ENCODE results near the gene VPS9D1.
"Not testable (repeated sequence)": the region's sequence is repeated elsewhere in the genome, so short reads cannot be mapped to it uniquely, and the experiment has no call there.

The VPS9D1 gene

DNA sequence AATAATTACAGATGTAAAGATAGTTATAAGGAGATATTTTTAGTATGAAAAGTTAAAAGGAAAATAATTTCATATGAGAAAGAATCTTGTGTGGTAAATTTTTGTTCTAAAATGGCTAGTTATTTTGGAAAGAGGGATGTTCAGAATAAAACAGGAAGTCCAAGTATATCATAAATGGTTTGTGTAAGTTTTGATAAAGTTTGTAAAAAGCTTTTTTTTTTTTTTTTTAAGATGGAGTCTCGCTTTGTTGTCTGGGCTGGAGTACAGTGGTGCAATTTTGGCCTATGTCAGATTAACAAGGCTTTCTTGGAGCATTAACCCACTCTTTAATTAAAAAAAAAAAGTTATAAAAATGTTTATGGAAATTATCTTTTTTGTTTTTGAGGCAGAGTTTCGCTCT is 42.4 kb downstream of the VPS9D1 start:
- Histone ChIP-seq H3K4me3 (ENCODE audit: low read depth, low read length) (no peak overlapping the region), H3K36me3 (no peaks in the 10 kb centered on the region), H3K27me3 (ENCODE audit: insufficient read depth, low read depth, severe bottlenecking) (no peaks in the 10 kb centered on the region), H3K27ac (no peak overlapping the region), H3K9me3 (ENCODE audit: severe bottlenecking) (no peaks in the 10 kb centered on the region)
- TF ChIP-seq, protein P1, sequence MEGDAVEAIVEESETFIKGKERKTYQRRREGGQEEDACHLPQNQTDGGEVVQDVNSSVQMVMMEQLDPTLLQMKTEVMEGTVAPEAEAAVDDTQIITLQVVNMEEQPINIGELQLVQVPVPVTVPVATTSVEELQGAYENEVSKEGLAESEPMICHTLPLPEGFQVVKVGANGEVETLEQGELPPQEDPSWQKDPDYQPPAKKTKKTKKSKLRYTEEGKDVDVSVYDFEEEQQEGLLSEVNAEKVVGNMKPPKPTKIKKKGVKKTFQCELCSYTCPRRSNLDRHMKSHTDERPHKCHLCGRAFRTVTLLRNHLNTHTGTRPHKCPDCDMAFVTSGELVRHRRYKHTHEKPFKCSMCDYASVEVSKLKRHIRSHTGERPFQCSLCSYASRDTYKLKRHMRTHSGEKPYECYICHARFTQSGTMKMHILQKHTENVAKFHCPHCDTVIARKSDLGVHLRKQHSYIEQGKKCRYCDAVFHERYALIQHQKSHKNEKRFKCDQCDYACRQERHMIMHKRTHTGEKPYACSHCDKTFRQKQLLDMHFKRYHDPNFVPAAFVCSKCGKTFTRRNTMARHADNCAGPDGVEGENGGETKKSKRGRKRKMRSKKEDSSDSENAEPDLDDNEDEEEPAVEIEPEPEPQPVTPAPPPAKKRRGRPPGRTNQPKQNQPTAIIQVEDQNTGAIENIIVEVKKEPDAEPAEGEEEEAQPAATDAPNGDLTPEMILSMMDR (IDR thresholded peaks at IDR 0.05; ENCODE audit: low read depth, low read length), result no peak
- DNase-seq, result no peak

DNA sequence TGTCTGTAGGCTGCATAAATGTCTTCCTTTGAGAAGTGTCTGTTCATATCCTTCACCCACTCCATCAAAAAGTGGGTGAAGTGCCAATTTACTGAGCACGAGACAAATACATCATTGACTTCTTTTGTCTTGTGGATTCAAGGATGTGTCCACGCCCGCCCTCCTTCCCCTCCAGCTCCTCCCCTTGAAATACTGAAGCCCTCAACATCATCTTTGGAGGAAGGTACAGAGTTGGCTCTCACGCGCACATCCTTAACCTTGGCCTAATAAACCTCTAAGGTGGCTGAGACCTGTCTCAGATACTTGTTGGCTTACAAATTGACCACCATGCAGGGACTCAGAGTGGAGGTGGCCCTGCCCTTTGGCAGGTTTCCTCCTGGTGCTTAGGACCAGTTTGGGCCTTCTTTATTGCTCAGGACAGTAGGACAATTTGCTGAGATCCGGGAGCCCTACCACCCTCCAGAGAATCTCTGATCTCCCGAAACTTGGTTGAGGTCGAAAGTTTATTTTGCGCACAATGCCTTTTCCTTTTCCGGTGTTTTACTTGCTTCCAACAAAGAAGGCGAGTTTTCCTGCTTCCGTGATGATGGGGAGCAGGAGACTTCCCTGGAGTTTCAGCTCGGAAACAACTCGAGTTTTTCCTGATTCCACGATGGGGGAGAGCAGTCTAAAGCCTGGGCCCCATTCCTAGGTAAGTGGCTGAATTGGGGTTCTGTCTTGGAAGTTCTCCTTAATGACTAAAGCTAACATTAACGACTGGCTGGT is 48.3 kb downstream of the VPS9D1 start:
- no peak for DNase-seq
- Histone ChIP-seq H3K36me3 (no peaks in the 10 kb centered on the region), H3K4me3 (ENCODE audit: low read depth, low read length) (no peak overlapping the region), H3K27ac (no peak overlapping the region), H3K9me3 (ENCODE audit: severe bottlenecking) (no peaks in the 10 kb centered on the region), H3K27me3 (ENCODE audit: insufficient read depth, low read depth, severe bottlenecking) (no peaks in the 10 kb centered on the region)
- TF ChIP-seq, protein P1 (IDR thresholded peaks at IDR 0.05; ENCODE audit: low read depth, low read length), result no peak

DNA sequence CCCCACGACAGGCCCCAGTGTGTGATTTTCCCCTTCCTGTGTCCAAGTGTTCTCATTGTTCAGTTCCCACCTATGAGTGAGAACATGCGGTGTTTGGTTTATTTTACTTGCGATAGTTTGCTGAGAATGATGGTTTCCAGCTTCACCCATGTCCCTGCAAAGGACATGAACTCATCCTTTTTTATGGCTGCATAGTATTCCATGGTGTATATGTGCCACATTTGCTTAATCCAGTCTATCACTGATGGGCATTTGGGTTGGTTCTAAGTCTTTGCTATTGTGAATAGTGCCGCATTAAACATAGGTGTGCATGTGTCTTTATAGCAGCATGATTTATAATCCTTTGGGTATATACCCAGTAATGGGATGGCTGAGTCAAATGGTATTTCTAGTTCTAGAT is 49.1 kb downstream of the VPS9D1 start:
- not testable (repeated sequence) for H3K27ac ChIP-seq; H3K36me3 ChIP-seq; DNase-seq; H3K27me3 ChIP-seq (ENCODE audit: insufficient read depth, low read depth, severe bottlenecking); H3K4me3 ChIP-seq (ENCODE audit: low read depth, low read length); H3K9me3 ChIP-seq (ENCODE audit: severe bottlenecking)

DNA sequence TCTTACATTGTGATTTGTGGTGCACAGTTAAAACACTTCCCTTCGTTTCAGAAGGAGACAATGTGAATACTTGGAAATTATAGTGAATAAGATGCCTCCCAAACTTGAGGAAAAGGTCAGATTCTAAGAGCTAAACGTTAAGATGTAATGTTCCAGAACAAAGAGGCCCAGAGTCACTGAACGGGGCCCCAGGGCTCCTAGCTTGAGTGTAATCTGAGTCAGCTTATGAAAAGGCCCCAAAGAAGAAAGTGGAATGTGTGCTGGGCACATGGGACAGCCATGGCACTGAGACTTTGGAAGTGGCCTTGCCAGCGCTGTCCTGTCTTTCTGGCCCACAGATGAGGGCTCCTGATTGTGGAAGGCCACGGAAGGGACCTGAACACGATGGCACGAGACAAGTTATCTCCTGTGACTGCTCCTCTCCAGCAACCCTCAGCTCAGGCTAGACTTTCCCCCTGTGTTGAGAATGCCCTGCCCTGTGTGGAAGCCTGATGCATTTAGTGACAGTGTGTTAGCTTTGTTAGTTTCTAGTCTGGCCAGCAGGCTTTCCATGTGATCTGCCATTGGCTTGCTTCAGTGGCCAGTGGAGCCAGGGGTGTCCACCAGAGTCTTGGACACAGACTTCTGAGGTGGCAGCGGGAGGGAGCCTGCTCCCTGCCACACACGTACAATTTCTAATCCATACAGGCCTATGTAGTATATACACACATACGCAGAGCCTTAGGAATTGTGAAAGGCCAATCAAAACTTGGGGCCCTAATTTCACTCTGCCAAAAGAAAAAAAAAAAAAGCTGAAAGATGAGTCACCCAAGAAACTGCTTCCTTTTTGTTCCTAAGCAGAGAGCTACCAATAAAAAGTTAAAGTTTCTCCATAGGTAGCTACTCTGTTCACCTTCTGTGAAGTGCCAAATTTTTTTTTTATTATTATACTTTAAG is 49.9 kb downstream of the VPS9D1 start:
- no peak for DNase-seq
- Histone ChIP-seq H3K36me3 (no peaks in the 10 kb centered on the region), H3K4me3 (ENCODE audit: low read depth, low read length) (no peak overlapping the region), H3K27ac (no peak overlapping the region), H3K9me3 (ENCODE audit: severe bottlenecking) (no peaks in the 10 kb centered on the region), H3K27me3 (ENCODE audit: insufficient read depth, low read depth, severe bottlenecking) (no peaks in the 10 kb centered on the region)
- TF ChIP-seq, protein P1 (IDR thresholded peaks at IDR 0.05; ENCODE audit: low read depth, low read length), result no peak

DNA sequence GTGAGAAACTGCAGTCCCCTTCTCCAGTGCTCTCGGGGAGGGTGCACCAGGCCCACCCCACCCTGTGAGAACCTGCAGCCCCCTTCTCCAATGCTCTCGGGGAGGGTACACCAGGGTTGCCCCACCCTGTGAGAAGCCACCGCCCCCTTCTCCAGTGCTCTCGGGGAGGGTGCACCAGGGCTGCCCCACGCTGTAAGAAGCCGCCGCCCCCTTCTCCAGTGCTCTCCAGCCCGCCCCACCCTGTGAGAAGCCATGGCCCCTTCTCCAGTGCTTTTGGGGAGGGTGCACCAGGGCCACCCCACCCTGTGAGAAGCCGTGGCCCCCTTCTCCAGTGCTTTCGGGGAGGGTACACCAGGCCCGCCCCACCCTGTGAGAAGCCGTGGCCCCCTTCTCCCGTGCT is 50.9 kb downstream of the VPS9D1 start:
- H3K27me3 ChIP-seq (ENCODE audit: insufficient read depth, low read depth, severe bottlenecking), result no peaks in the 10 kb centered on the region
- H3K4me3 ChIP-seq (ENCODE audit: low read depth, low read length), result no peak overlapping the region
- DNase-seq, result no peak
- no peaks in the 10 kb centered on the region for H3K9me3 ChIP-seq (ENCODE audit: severe bottlenecking)
- H3K27ac ChIP-seq, result no peak overlapping the region
- no peaks in the 10 kb centered on the region for H3K36me3 ChIP-seq
- TF ChIP-seq, protein P1 (IDR thresholded peaks at IDR 0.05; ENCODE audit: low read depth, low read length), result no peak

DNA sequence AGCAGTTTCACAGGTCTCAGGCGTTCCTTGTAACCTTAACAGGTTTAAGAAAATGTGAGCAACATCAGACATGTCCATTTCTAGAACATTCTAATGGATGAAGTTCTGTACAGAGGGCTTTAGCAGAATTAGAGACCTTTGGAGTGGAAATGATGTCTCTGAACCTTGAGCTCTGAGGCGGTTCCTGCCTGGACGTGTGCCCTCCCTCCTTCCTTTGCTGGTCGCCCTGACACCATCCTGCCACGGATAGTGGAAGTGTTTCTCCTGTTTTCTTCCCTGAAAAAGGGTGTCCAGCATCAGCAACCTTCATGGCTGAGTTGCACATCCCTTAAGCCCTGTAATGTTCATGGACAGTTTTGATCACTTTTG is 51.9 kb downstream of the VPS9D1 start:
- H3K9me3 ChIP-seq (ENCODE audit: severe bottlenecking), result no peaks in the 10 kb centered on the region
- TF ChIP-seq, protein P1 (IDR thresholded peaks at IDR 0.05; ENCODE audit: low read depth, low read length), result no peak
- no peaks in the 10 kb centered on the region for H3K27me3 ChIP-seq (ENCODE audit: insufficient read depth, low read depth, severe bottlenecking)
- no peak for DNase-seq
- H3K4me3 ChIP-seq (ENCODE audit: low read depth, low read length), result no peak overlapping the region
- H3K27ac ChIP-seq, result no peak overlapping the region
- no peaks in the 10 kb centered on the region for H3K36me3 ChIP-seq

All from WERI-Rb-1 (cell line).